Peyer's patch (tissue), 4 donors: ENCODE measurements around the gene FXR1. TPM values are rescaled to one million over a fixed set of nuclear protein-coding genes. Genes with fewer than 3 reads are reported as not detected.

ENCODE experiments used
- DNase-seq, 3 donors: peaks; one replicate each; pipeline ENCODE4 v3.0.0-alpha.2; 2017 to 2019
- H3K27ac ChIP-seq, 4 donors: fragments of 200-600 bp; sonication (generic); one replicate each; pipeline ENCODE4 v1.5.1; 2016 to 2019
- H3K27me3 ChIP-seq, 2 donors: fragments of 200-600 bp; sonication (generic); one replicate each; pipeline ENCODE4 v1.5.1; 2019
- H3K36me3 ChIP-seq, 3 donors: fragments of 200-600 bp; sonication (generic); one replicate each; pipeline ENCODE4 v1.5.1; 2016 to 2019
- H3K4me1 ChIP-seq, 4 donors: fragments of 200-600 bp; sonication (generic); one replicate each; pipeline ENCODE4 v1.5.1; 2016 to 2019
- H3K4me3 ChIP-seq, 4 donors: fragments of 200-600 bp; sonication (generic); 1 replicate in 3 of 4; 2 replicates in 1 of 4; pipeline ENCODE4 v1.5.1; 2016 to 2019; ENCODE audit warnings: mild to moderate bottlenecking in 1 of 4
- H3K9me3 ChIP-seq, 4 donors: fragments of 200-600 bp; sonication (generic); one replicate each; pipeline ENCODE4 v1.5.1; 2016 to 2019; ENCODE audit warnings: mild to moderate bottlenecking in 1 of 4
- POLR2A ChIP-seq, 2 donors: fragments of 450-650 bp; IDR thresholded peaks; one replicate each; pipeline ENCODE4 v1.5.1; 2017; ENCODE audit warnings: antibody characterized with exemption in 2 of 2, mild to moderate bottlenecking in 2 of 2, moderate library complexity in 2 of 2
- total RNA-seq, 4 donors: library from RNA; depleted of rRNA; stranded (reverse); fragments of >200 nt; gene quantifications; one replicate each; pipeline ENCODE4 v1.1.0, GENCODE V29; 2016
- TF ChIP-seq, protein P1 (sequence below), 6 experiments: fragments of 450-650 bp in 4 of 6; fragments of 200-600 bp in 2 of 6; sonication (generic) in 1 of 6; IDR thresholded peaks; one replicate each; pipeline ENCODE4 v1.5.1; 2017 to 2019; ENCODE audit warnings: antibody characterized with exemption in 6 of 6, mild to moderate bottlenecking in 3 of 6, moderate library complexity in 1 of 6

FXR1 gene
- total RNA-seq, 4 donors from 2014 or later: 54.5 to 115 (median 79.9) TPM

DNA sequence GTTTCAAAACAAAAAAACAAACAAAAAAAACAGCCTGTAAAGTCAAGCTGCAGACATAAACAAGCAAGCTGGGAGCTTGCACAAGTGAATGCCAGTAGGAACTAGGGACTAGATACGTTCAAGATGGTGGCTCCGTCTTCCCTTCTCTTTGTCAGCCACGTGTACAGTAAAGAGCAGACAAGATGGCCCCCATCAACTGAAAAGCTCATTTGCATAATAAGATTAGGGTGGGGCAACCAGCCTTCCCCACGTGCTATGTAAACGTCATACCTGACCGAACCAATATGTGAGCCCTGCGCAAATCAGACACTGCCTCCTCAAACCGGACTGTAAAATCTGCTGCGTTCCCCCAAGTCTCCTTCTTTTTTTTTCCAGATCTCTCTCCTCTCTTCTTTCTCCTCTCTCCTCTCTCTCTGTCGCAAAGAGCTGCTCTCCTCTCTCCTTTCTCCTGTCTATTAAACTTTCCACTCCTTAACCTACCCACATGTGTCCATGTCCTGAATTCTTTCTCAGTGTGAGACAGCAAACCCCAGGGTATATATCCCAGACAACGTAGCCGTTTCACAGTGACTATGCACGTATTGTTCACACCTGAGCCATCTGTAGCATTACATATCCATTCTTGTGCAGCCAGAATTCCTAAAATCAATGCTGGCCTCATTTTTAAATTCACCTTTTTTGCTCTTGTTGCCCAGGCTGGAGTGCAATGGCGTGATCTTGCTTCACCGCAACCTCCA, 31.2 kb upstream of the FXR1 start:
- no peak for DNase-seq
- H3K36me3 ChIP-seq: no peaks in the 10 kb centered on the region

DNA sequence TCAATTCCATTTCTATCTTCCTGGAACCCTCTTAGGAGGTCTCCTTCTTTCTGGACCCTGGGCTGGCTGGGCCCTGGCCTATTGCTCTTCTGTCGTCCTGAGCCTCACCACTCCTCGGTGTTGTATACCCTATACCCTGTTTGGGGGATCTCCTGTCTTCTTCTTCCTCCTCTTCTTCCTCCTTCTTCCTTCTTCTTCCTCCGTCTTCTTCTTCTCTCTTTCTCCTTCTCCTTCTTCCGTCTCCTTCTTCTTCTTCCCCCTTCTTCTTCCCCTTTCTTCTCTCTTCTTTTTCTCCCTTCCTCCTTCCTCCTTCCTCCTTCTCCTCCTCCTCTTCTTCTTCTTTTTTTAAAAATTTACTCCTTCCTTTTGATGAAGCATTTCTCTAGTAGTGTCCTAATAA, 30.4 kb upstream of the FXR1 start:
- Histone ChIP-seq H3K4me3 (no peak overlapping the region), H3K9me3 (no peaks in the 10 kb centered on the region), H3K4me1 (no peaks in the 10 kb centered on the region), H3K36me3 (no peaks in the 10 kb centered on the region), H3K27me3 (no peaks in the 10 kb centered on the region), H3K27ac (no peak overlapping the region)
- DNase-seq: no peak
- no peak for TF ChIP-seq POLR2A (IDR thresholded peaks at IDR 0.05)
- TF ChIP-seq, protein P1, sequence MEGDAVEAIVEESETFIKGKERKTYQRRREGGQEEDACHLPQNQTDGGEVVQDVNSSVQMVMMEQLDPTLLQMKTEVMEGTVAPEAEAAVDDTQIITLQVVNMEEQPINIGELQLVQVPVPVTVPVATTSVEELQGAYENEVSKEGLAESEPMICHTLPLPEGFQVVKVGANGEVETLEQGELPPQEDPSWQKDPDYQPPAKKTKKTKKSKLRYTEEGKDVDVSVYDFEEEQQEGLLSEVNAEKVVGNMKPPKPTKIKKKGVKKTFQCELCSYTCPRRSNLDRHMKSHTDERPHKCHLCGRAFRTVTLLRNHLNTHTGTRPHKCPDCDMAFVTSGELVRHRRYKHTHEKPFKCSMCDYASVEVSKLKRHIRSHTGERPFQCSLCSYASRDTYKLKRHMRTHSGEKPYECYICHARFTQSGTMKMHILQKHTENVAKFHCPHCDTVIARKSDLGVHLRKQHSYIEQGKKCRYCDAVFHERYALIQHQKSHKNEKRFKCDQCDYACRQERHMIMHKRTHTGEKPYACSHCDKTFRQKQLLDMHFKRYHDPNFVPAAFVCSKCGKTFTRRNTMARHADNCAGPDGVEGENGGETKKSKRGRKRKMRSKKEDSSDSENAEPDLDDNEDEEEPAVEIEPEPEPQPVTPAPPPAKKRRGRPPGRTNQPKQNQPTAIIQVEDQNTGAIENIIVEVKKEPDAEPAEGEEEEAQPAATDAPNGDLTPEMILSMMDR (IDR thresholded peaks at IDR 0.05): no peak

More for the DNA sequence above, 31.2 kb upstream of the FXR1 start:
- Histone ChIP-seq H3K9me3 (no peaks in the 10 kb centered on the region), H3K4me1 (no peaks in the 10 kb centered on the region), H3K27me3 (no peaks in the 10 kb centered on the region), H3K4me3 (no peak overlapping the region), H3K27ac (no peak overlapping the region)
- TF ChIP-seq, protein P1 (IDR thresholded peaks at IDR 0.05): no peak
- no peak for TF ChIP-seq POLR2A (IDR thresholded peaks at IDR 0.05)

DNA sequence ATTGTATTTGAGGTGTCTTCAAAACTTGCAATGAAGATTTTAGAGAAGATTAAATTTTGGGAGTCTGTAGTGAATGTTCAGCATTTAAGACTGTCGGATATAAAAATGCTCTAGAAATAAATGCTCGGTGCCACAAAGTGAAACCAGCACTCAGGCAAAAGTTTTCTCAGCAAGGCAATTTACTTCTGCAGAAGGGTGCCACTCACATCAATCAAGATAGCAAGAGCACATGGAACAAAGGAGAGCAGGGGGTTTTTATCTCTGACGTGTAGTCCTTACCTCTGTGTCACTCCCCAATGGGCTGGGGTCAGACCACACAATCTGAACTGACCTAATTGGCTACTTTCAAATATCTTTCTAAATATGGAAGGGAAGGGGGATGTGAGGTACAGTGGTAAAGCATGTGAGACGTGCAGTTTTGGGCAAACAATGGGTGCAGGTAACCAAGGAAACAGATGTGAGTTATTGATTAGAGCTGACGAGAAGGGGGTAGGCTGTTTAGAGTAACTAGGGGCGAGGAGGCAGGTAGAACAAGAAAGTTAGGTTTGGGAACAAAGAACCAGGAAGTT, 23.4 kb upstream of the FXR1 start:
- no peaks in the 10 kb centered on the region for H3K27me3 ChIP-seq
- H3K4me3 ChIP-seq: no peak overlapping the region
- no peak for TF ChIP-seq POLR2A (IDR thresholded peaks at IDR 0.05)
- TF ChIP-seq, protein P1 (IDR thresholded peaks at IDR 0.05): no peak
- no peak overlapping the region for H3K27ac ChIP-seq
- no peak for DNase-seq
- H3K9me3 ChIP-seq: peaks cover 0 to 4% (median under 1%) of the 10 kb centered on the region in 4 donors
- no peaks in the 10 kb centered on the region for H3K4me1 ChIP-seq
- no peaks in the 10 kb centered on the region for H3K36me3 ChIP-seq

DNA sequence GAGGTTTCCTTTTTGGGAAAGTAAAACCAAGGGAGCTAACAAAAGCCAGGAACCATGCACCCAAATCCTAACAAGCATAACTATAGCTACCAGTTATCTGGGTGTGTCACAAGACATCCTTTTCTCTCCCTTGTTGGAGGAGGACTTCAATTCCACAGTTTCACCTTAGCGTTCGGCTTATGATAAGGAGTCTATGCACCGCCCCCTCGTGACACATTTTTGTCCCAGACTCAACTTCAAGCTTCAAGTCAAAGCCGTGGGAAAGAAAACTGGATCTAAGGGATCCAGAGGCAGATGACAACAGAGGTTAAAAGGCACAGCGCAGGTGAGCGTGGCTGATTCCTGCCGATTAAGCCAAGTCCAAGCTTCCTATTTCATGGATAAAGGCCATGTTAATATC, 13.9 kb upstream of the FXR1 start:
- H3K27me3 ChIP-seq: no peaks in the 10 kb centered on the region
- H3K4me3 ChIP-seq: no peak overlapping the region
- no peaks in the 10 kb centered on the region for H3K4me1 ChIP-seq
- peaks cover 0 to 10% (median 0%) of the 10 kb centered on the region in 4 donors for H3K9me3 ChIP-seq
- no peak for DNase-seq
- no peak overlapping the region for H3K27ac ChIP-seq
- TF ChIP-seq, protein P1 (IDR thresholded peaks at IDR 0.05): no peak
- no peak for TF ChIP-seq POLR2A (IDR thresholded peaks at IDR 0.05)
- H3K36me3 ChIP-seq: no peaks in the 10 kb centered on the region

DNA sequence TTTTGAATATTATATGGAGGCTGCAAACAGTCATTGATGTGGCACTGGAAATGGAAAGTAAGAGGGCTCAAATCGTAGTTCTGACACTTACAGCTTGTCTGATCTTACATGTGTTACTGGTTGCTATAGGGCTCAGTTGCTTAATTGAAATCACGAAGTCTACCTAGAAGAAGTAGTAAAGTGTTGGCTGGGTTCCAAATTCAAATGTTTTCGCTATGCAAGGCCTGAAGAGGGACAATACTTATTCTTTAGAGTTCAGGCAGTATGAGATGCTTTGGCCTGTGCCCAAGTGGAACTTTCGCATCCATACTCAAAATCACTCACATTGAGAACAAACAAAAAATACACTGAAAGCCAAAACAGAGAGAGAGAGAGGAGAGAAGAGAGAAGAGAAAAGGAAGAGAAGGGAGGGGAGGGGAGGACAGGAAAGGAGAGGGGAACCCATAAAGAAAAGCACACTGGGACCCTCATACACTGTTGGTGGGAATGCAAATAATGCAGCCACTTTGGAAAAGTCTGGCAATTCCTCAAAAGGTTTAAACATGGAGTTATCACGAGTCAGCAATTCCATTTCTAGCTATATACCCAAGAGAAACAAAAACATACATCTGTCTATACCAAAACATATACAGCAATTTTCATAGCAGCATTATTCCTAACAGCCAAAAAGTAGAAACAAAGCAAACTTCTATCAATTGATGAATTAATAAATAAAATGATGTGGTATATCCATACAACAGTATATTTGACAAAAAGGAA, 2.9 kb upstream of the FXR1 start:
- Histone ChIP-seq H3K4me1 (peaks cover 0 to 13% (median 3%) of the 10 kb centered on the region in 4 donors), H3K36me3 (no peaks in the 10 kb centered on the region), H3K27ac (no peak overlapping the region), H3K4me3 (no peak overlapping the region), H3K27me3 (no peaks in the 10 kb centered on the region), H3K9me3 (no peaks in the 10 kb centered on the region)
- TF ChIP-seq, protein P1 (IDR thresholded peaks at IDR 0.05): no peak
- no peak for TF ChIP-seq POLR2A (IDR thresholded peaks at IDR 0.05)
- DNase-seq: no peak
